WTC11 (cell line): Measurements from ENCODE around the gene NTN5. TPM values are rescaled to one million over a fixed set of nuclear protein-coding genes. Genes with fewer than 3 reads are reported as not detected.
A peak's percentile ranks its signal among the peaks of the same experiment; 100 is the strongest.

ENCODE experiments used
- ARID4B ChIP-seq: sonication (generic); formaldehyde crosslinking; IDR thresholded peaks from 2 replicates; pipeline ENCODE4 v1.8.0; 2023; ENCODE audit warnings: missing genetic modification reagents, mild to moderate bottlenecking, borderline replicate concordance
- ATF3 ChIP-seq: sonication (generic); formaldehyde crosslinking; conservative IDR thresholded peaks from 2 replicates; pipeline ENCODE4 v1.8.1; 2022; ENCODE audit warnings: mild to moderate bottlenecking, missing genetic modification reagents
- CREB1 ChIP-seq: sonication (generic); formaldehyde crosslinking; IDR thresholded peaks from 2 replicates; pipeline ENCODE4 v1.8.0; 2023; ENCODE audit warnings: mild to moderate bottlenecking, missing genetic modification reagents
- CREM ChIP-seq: sonication (generic); formaldehyde crosslinking; IDR thresholded peaks from 2 replicates; pipeline ENCODE4 v1.8.1; 2022; ENCODE audit warnings: mild to moderate bottlenecking, missing genetic modification reagents, moderate library complexity
- ERG ChIP-seq: fragments of 250-450 bp; sonication (Bioruptor Pico); IDR thresholded peaks from 2 replicates; pipeline ENCODE4 v1.8.0; 2021; ENCODE audit warnings: mild to moderate bottlenecking
- ETV6 ChIP-seq: sonication (generic); formaldehyde crosslinking; IDR thresholded peaks from 2 replicates; pipeline ENCODE4 v1.8.1; 2022; ENCODE audit warnings: mild to moderate bottlenecking, missing genetic modification reagents
- GTF2I ChIP-seq: fragments of 250-450 bp; sonication (Bioruptor Pico); conservative IDR thresholded peaks from 2 replicates; pipeline ENCODE4 v1.4.0; 2021; ENCODE audit warnings: mild to moderate bottlenecking
- IRF2 ChIP-seq: sonication (generic); formaldehyde crosslinking; IDR thresholded peaks from 2 replicates; pipeline ENCODE4 v1.8.0; 2022; ENCODE audit warnings: low read depth, missing genetic modification reagents, borderline replicate concordance
- MAX ChIP-seq: sonication (generic); formaldehyde crosslinking; IDR thresholded peaks from 2 replicates; pipeline ENCODE4 v1.8.0; 2022; ENCODE audit warnings: mild to moderate bottlenecking, missing genetic modification reagents
- OVOL2 ChIP-seq: fragments of 250-450 bp; sonication (Bioruptor Pico); IDR thresholded peaks from 2 replicates; pipeline ENCODE4 v1.9.0; 2021; ENCODE audit warnings: mild to moderate bottlenecking, borderline replicate concordance
- RORB ChIP-seq: fragments of 250-450 bp; sonication (Bioruptor Pico); IDR thresholded peaks from 2 replicates; pipeline ENCODE4 v1.9.0; 2021; ENCODE audit warnings: mild to moderate bottlenecking
- SMAD4 ChIP-seq: sonication (generic); formaldehyde crosslinking; IDR thresholded peaks from 2 replicates; pipeline ENCODE4 v1.8.0; 2022; ENCODE audit warnings: mild to moderate bottlenecking, missing genetic modification reagents
- SP1 ChIP-seq: sonication (generic); formaldehyde crosslinking; conservative IDR thresholded peaks from 2 replicates; pipeline ENCODE4 v1.8.1; 2022; ENCODE audit warnings: missing genetic modification reagents
- TEAD1 ChIP-seq: sonication (generic); formaldehyde crosslinking; IDR thresholded peaks from 2 replicates; pipeline ENCODE4 v1.8.0; 2022; ENCODE audit warnings: mild to moderate bottlenecking, missing genetic modification reagents
- TEAD4 ChIP-seq: sonication (generic); formaldehyde crosslinking; IDR thresholded peaks from 2 replicates; pipeline ENCODE4 v1.8.0; 2022; ENCODE audit warnings: mild to moderate bottlenecking, missing genetic modification reagents
- ZNF121 ChIP-seq: sonication (generic); formaldehyde crosslinking; IDR thresholded peaks from 2 replicates; pipeline ENCODE4 v1.8.0; 2023; ENCODE audit warnings: missing genetic modification reagents
- ZNF219 ChIP-seq: sonication (generic); formaldehyde crosslinking; IDR thresholded peaks from 2 replicates; pipeline ENCODE4 v1.8.0; 2023; ENCODE audit warnings: missing genetic modification reagents, mild to moderate bottlenecking, borderline replicate concordance
- ZNF263 ChIP-seq: sonication (generic); formaldehyde crosslinking; IDR thresholded peaks from 2 replicates; pipeline ENCODE4 v1.8.1; 2022; ENCODE audit warnings: low read depth, mild to moderate bottlenecking, moderate library complexity, missing genetic modification reagents
- ZNF423 ChIP-seq: fragments of 250-450 bp; sonication (Bioruptor Pico); IDR thresholded peaks from 2 replicates; pipeline ENCODE4 v2.1.2; 2022; ENCODE audit warnings: mild to moderate bottlenecking, moderate library complexity
- ZNF532 ChIP-seq: fragments of 250-450 bp; sonication (Bioruptor Pico); IDR thresholded peaks from 2 replicates; pipeline ENCODE4 v1.9.0; 2021; ENCODE audit warnings: mild to moderate bottlenecking, borderline replicate concordance
- total RNA-seq: library from RNA; stranded (reverse); gene quantifications from 3 replicates; pipeline ENCODE4 v1.2.3, GENCODE V29; 2021

Gene NTN5
- total RNA-seq, 1 experiment from 2014 or later: 0.28 TPM

GRCh38 chr19:48646722-48647216 is 26.0 kb downstream of the NTN5 start (continued):
- TF ChIP-seq MAX (no peak), GTF2I (CRISPR knock-in tag) (no peak), TEAD1 (CRISPR knock-in tag) (no peak), RORB (CRISPR knock-in tag) (no peak), OVOL2 (CRISPR knock-in tag) (no peak), ZNF423 (CRISPR knock-in tag) (no peak), CREB1 (CRISPR knock-in tag) (0 out of 2 replicates have a peak, but pooled peaks have one; percentile 19), ZNF219 (CRISPR knock-in tag) (no peak), SMAD4 (CRISPR knock-in tag) (no peak), ARID4B (CRISPR knock-in tag) (no peak), SP1 (CRISPR knock-in tag) (peak; percentile 73), CREM (CRISPR knock-in tag) (no peak), ETV6 (no peak), ERG (CRISPR knock-in tag) (no peak), IRF2 (no peak), TEAD4 (no peak), ATF3 (CRISPR knock-in tag) (no peak), ZNF263 (peak; percentile 66; the same call in 1 of the 2 replicates), ZNF121 (CRISPR knock-in tag) (peak; percentile 18), ZNF532 (CRISPR knock-in tag) (no peak)
- TF ChIP-seq, all 79 proteins: peak for 4
